ENCODE measurements around the gene NFATC1. TPM values are rescaled to one million over a fixed set of nuclear protein-coding genes. Genes with fewer than 3 reads are reported as not detected.

NFATC1 gene
- total RNA-seq, 1 donor, result 23.9 TPM

DNA sequence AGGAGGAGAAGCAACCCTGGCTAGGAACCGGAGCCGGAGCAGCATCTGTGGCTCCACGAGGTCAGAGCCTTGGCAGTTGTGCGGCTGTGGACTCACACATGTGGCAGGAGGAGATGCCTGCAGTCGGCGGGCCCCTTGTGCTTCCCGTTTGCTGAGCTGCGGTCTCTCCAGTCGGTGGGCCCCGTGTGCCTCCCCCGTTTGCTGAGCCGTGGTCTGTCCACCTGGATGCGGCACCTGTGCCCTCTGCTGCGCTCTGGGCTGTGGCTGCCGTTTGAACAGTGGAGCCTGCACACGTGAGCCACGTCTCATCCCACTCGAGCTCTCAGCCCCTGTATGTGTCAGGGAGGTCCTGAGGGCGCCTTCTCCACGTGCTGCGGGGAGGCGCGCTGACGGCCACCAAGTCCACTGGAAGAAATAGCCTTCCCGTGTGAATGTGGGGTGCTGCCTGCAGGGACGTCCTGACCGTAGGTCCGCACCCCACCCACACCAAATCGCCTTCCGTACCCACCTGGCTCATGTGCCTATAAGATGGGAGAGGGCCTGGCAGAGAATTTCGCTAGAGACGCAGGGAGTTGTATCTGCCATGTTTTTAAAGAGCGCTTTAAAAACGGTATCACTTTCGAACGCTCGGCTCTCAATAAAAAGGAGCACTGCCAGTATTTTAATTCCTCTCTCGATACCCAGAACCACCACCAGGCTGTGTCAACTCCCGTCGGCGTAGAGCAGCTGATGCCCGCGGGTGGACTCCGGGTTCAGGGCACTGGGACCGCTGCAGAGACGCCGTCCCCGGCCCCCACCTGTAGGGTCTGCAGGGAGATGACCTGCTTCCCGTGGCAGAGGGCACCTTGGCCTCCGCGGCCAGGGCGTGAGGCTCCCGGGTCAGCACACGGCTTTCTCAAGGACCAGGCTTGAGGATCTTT lies 117.0 kb downstream of the NFATC1 start:
- Histone ChIP-seq H3K4me3 (ENCODE audit: low read length) (no peak overlapping the region), H3K27me3 (ENCODE audit: insufficient read depth, low read length) (no peaks in the 10 kb centered on the region), H3K4me1 (ENCODE audit: insufficient read depth, low read length) (peaks cover 20% of the 10 kb centered on the region), H3K9me3 (ENCODE audit: low read depth, low read length) (no peaks in the 10 kb centered on the region)

DNA sequence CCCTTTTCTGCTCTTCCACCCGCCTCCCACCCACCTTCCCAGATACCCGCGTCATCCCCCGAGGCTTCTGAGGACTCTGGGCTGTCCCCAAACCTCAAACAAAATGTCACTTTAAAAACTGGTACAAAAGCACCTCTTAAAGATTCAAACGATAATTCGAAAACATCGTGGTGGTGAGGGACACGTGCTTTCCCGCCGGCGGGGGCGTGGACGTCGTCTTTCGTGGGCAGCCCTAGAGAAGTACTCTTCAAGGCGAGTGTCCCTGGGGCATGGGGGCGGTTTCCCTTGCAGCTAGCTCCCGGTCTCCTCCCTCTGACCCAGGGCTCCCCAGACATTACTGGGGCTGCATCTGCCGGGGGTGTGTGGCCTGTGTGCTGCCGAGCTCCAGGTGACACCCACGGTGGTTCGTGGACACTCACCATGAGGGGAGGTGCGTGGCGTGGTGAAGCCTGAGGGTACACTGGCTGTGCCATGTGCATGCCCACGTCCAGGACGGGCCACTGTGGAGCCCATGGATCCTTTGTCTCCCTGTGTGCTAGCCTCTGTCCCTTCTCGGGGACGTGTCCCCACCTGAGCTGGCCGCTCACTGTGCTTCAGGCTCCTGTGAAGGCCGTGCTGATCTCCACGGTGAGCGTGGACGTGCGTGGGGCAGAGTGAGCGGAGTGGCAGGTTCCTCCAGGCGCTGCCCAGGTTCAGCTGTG lies 117.8 kb downstream of the NFATC1 start:
- no peak overlapping the region for H3K4me3 ChIP-seq (ENCODE audit: low read length)
- H3K27me3 ChIP-seq (ENCODE audit: insufficient read depth, low read length), result no peaks in the 10 kb centered on the region
- H3K9me3 ChIP-seq (ENCODE audit: low read depth, low read length), result no peaks in the 10 kb centered on the region
- peaks cover 20% of the 10 kb centered on the region for H3K4me1 ChIP-seq (ENCODE audit: insufficient read depth, low read length)

DNA sequence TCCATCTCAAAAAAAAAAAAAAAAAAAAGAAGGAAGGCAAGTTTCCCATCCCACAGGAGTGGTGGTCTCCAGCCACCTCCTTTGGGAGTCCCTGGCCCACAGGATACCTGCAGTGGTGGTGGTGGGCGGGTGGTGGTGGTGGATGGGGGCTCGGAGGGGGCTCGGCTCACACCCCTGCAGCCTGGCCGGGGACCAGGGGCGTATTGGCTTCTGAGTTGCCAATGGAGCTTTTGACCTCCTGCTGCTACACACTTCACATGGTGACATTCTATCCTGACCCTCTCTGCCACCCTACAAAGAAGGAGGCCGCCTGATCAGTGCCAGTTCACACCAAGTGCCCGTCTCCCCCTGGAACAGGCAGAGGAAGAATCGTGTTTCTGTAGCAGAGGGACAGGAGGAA lies 119.6 kb downstream of the NFATC1 start:
- H3K4me1 ChIP-seq (ENCODE audit: insufficient read depth, low read length), result peaks cover 17% of the 10 kb centered on the region
- no peaks in the 10 kb centered on the region for H3K9me3 ChIP-seq (ENCODE audit: low read depth, low read length)
- H3K4me3 ChIP-seq (ENCODE audit: low read length), result no peak overlapping the region
- no peaks in the 10 kb centered on the region for H3K27me3 ChIP-seq (ENCODE audit: insufficient read depth, low read length)

DNA sequence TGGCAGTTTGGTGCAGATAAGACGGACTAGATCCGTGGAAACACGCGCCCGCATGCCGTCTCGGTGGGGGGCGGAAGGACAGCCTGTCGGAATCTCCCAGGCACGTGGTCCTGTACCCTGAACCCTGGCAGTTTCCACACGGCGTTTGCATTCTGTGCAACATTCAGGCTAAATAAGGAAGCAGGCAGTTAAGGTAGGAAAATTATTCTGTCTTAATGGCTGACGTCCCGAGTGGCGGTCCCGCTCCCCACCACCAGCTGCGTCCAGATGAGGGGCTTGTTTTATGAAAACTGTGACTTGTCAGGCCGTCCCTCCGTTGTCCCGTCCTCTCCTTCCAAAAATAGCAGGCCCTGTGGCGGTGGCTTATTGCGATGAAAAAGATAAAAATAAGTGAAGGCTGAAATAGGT lies 120.2 kb downstream of the NFATC1 start:
- Histone ChIP-seq H3K4me1 (ENCODE audit: insufficient read depth, low read length) (peaks cover 17% of the 10 kb centered on the region), H3K4me3 (ENCODE audit: low read length) (no peak overlapping the region), H3K9me3 (ENCODE audit: low read depth, low read length) (no peaks in the 10 kb centered on the region), H3K27me3 (ENCODE audit: insufficient read depth, low read length) (no peaks in the 10 kb centered on the region)

DNA sequence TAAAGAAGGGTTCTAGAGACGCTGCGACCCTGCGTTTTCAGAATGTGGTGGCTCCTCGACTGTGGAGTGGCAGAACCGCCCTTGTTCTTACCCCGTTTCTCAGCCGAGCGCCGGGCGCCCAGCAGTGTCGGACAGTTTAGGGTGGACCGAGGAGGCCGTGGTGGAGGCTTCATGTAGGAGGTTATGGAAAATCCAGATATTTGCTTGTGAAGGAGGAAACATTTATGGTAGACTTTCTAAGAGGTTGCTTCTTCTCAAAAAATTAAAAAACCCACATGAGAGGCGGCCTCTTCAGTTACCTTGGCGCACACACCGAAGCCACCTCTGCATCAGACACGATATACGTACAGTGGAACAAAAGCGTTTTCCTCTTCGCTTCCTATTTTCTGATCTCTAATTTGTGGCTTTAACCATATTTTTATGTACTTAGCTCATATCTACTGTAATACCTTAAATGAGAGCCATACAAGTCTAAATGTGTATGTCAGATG lies 120.8 kb downstream of the NFATC1 start:
- H3K4me3 ChIP-seq (ENCODE audit: low read length), result no peak overlapping the region

DNA sequence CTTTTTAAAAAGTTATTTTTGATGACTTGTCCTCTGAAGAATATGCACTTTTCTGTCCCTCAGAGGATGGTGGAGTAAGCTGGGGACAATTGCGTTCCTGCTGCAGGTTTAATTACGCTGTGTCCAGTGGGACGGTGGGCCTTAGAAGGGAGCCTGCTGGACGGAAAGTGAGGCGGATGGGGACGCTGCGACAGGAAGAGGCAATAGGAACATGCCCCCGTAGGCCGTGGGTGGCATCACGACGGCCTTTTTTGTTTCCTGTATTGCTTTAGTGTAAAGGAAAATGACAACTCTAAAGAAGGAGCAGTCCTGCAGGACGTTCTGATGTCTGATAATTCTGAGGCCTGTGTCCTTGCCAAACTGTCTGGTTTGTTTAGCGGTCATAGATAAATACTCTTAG lies 121.6 kb downstream of the NFATC1 start:
- peaks cover 22% of the 10 kb centered on the region for H3K4me1 ChIP-seq (ENCODE audit: insufficient read depth, low read length)
- H3K9me3 ChIP-seq (ENCODE audit: low read depth, low read length), result no peaks in the 10 kb centered on the region
- no peaks in the 10 kb centered on the region for H3K27me3 ChIP-seq (ENCODE audit: insufficient read depth, low read length)
- H3K4me3 ChIP-seq (ENCODE audit: low read length), result no peak overlapping the region

More for the DNA sequence above, 120.8 kb downstream of the NFATC1 start:
- Histone ChIP-seq H3K9me3 (ENCODE audit: low read depth, low read length) (no peaks in the 10 kb centered on the region), H3K27me3 (ENCODE audit: insufficient read depth, low read length) (no peaks in the 10 kb centered on the region), H3K4me1 (ENCODE audit: insufficient read depth, low read length) (peaks cover 17% of the 10 kb centered on the region)

DNA sequence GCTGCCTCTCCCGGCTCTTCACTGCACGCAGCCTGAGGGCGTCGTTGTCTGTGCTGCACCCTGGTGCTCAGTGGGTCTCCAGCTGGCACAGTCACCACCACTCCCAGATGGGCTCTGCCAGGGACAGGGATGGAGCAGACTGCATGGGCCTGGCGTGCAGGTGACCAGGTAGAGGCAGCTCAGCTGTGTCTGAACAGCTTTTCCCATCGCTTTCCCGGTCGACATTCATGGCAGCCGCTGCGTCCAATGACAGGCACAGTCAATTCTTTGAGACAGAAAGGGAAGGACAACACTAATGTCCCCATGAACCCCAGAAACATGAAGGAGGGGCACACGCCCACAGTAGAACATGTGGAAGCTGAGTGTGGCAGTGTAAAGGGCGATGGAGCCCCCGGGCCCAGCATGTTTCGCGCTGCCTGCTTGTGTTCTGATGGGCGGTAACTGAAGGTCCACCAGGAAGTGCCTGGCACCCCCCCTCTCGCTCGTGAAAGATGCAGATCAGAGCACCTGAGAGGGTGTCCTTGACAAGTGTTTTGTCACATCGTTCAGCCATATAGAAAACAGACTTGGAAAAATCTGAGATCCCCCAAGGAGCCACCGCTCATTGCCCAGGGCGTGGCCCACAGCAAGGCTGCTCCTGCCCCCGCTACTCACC lies 122.4 kb downstream of the NFATC1 start:
- no peaks in the 10 kb centered on the region for H3K27me3 ChIP-seq (ENCODE audit: insufficient read depth, low read length)
- no peak overlapping the region for H3K4me3 ChIP-seq (ENCODE audit: low read length)
- H3K9me3 ChIP-seq (ENCODE audit: low read depth, low read length), result no peaks in the 10 kb centered on the region
- peaks cover 30% of the 10 kb centered on the region for H3K4me1 ChIP-seq (ENCODE audit: insufficient read depth, low read length)

DNA sequence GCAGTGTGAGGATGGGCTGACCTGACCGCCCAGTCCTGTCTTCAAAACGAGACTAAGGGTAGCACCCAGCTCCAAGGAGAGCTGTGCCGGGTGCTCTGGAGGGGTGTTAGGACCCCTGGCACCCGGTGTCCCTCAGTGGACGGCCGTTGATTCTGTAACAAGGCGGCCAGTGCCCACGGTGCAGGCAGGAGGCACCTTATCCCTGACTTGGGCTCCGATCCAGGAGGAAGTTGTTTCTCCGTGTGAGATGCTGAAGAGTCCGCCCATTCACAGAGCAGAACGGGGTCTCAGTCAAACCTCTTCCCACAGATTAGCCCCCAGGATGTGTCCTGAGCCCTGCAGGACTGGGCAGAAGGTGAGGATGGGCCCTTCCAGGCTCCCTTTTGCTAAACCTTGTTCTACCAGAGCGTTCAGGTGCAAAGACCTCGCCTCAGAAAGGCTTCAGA lies 123.0 kb downstream of the NFATC1 start:
- Histone ChIP-seq H3K27me3 (ENCODE audit: insufficient read depth, low read length) (no peaks in the 10 kb centered on the region), H3K4me3 (ENCODE audit: low read length) (no peak overlapping the region), H3K4me1 (ENCODE audit: insufficient read depth, low read length) (peaks cover 35% of the 10 kb centered on the region), H3K9me3 (ENCODE audit: low read depth, low read length) (no peaks in the 10 kb centered on the region)

DNA sequence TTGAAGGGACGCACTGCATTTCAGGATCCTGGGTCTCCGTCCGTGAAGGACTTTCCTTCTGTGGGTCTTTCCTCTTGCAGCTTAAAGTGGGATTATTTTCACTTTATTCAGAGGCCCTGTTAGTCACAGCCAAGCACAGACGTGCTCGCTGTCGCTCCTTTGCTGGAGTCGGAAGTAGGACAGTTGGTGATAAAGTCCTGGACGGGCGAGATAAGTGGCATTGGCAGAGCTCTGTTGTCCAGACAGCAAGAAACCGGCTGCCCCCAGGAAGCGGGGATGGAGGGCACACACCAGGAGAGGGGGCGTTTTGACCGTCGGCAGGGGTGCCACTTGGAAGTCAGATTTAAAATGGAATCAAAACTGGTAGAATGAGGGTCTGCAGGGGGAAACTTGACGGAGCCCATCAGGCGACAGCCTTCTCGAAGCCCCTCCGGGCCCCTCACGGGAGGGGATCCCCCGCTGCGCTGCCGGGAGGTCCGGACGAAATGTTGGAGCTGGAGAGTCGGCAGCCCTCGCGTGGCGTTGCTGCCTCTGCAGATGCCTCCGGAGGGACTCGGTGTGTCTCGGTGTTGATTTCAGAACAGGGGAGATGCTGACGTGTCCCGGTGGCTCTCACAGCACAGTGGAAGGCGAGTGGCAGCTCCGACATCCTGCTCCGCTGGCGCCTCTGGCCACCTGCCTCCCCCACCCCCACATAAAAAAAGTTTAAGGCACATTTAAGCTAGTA lies 124.2 kb downstream of the NFATC1 start:
- H3K4me1 ChIP-seq (ENCODE audit: insufficient read depth, low read length), result peaks cover 47% of the 10 kb centered on the region

DNA sequence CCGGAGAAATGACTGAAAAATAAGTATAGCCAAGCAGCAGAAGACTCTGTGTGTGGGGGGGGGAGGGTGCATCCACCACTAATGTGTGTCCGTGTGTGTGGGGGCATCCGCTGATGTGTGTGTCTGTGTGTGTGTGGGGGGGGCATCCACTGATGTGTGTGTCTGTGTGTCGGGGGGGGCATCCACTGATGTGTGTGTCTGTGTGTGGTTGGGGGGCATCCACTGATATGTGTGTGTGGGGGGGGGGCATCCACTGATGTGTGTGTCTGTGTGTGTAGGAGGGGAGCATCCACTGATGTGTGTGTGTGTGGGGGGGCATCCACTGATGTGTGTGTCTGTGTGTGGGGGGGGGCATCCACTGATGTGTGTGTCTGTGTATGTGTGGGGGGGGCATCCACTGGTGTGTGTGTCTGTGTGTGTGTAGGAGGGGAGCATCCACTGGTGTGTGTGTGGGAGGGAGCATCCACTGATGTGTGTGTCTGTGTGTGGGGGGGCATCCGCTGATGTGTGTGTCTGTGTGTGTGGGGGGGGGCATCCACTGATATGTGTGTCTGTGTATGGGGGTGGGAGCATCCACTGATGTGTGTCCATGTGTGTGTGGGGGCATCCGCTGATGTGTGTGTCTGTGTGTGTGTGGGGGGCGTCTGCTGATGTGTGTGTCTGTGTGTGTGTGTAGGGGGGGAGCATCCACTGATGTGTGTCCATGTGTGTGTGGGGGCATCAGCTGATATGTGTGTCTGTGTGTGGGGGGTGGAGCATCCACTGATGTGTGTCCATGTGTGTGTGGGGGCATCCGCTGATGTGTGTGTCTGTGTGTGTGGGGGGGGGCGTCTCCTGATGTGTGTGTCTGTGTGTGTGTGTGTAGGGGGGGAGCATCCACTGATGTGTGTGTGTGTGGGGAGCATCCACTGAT lies 125.0 kb downstream of the NFATC1 start:
- H3K4me1 ChIP-seq (ENCODE audit: insufficient read depth, low read length), result peaks cover 51% of the 10 kb centered on the region
- H3K4me3 ChIP-seq (ENCODE audit: low read length), result no peak overlapping the region
- no peaks in the 10 kb centered on the region for H3K27me3 ChIP-seq (ENCODE audit: insufficient read depth, low read length)
- H3K9me3 ChIP-seq (ENCODE audit: low read depth, low read length), result no peaks in the 10 kb centered on the region

More for the DNA sequence above, 124.2 kb downstream of the NFATC1 start:
- H3K27me3 ChIP-seq (ENCODE audit: insufficient read depth, low read length), result no peaks in the 10 kb centered on the region
- no peak overlapping the region for H3K4me3 ChIP-seq (ENCODE audit: low read length)
- no peaks in the 10 kb centered on the region for H3K9me3 ChIP-seq (ENCODE audit: low read depth, low read length)

DNA sequence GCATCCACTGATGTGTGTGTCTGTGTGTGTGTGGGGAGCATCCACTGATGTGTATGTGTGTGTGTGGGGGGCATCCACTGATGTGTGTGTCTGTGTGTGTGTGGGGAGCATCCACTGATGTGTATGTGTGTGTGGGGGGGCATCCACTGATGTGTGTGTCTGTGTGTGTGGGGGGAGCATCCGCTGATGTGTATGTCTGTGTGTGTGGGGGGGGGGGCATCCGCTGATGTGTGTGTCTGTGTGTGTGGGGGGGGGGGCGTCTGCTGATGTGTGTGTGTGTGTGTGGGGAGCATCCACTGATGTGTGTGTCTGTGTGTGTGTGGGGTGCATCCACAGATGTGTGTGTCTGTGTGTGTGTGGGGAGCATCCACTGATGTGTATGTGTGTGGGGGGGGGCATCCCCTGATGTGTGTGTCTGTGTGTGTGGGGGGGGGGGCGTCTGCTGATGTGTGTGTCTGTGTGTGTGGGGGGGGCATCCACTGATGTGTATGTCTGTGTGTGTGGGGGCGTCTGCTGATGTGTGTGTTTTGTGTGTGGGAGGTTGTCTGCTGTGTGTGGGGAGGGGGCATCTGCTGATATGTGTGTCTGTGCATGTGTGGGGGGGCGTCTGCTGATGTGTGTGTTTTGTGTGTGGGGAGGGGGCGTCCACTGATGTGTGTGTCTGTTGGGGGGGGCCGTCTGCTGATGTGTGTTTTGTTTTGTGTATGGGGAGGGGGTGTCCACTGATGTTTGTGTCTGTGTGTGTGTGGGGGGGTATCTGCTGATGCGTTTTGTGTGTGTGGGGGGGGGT lies 125.9 kb downstream of the NFATC1 start:
- Histone ChIP-seq H3K4me3 (ENCODE audit: low read length) (no peak overlapping the region), H3K4me1 (ENCODE audit: insufficient read depth, low read length) (peaks cover 51% of the 10 kb centered on the region), H3K27me3 (ENCODE audit: insufficient read depth, low read length) (no peaks in the 10 kb centered on the region), H3K9me3 (ENCODE audit: low read depth, low read length) (no peaks in the 10 kb centered on the region)

DNA sequence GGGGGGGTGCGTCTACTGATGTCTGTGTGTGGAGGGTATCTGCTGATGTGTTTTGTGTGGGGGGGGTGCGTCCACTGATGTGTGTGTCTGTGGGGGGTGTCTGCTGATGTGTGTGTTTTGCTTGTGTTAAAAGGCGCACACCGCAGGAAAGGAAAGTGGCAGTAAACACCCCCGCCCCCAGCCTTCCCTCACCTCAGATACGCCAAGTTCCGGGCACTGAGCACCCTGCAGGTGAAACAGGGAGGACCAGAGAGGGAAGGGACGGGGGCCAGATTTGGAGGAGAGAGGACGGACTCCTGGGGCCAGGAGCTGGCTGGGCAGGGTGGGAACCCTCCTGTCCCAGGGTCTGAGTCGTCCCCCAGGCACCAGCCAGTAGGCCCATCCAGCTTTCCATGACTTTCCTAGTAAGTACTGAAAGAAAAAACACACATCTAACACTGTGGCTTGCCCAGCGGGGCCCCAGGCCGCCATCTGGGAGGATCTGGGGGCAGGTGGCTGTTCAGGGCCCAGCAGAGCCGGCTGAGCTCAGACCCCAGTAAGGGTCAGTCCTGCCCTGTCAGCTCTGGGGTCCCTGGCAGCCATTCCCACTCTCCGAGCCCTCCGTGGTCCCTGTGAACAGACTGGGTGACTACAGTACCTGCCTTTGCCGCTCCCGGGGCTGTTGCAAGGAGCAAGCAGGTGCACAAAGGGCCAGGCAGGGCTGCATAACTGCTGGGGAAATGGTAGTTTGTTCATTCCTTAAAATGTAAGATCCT lies 126.9 kb downstream of the NFATC1 start:
- no peak overlapping the region for H3K4me3 ChIP-seq (ENCODE audit: low read length)
- no peaks in the 10 kb centered on the region for H3K27me3 ChIP-seq (ENCODE audit: insufficient read depth, low read length)
- H3K9me3 ChIP-seq (ENCODE audit: low read depth, low read length), result no peaks in the 10 kb centered on the region
- peaks cover 51% of the 10 kb centered on the region for H3K4me1 ChIP-seq (ENCODE audit: insufficient read depth, low read length)

Measured in mononuclear cell (primary cell).